Endothelial cell (in vitro differentiated cells): ENCODE results near the gene TMEM229B. TPM values are rescaled to one million over a fixed set of nuclear protein-coding genes. Genes with fewer than 3 reads are reported as not detected.

Experiments
- DNase-seq: peaks from one replicate; pipeline ENCODE4 v3.0.0; 2021; ENCODE audit warnings: low spot score
- H3K27ac Mint-ChIP-seq: one replicate; pipeline ENCODE4 v1.8.0; 2021; ENCODE audit warnings: mixed read lengths, inconsistent platforms; ENCODE audit not compliant: unreplicated experiment
- H3K27me3 Mint-ChIP-seq: one replicate; pipeline ENCODE4 v1.8.0; 2021; ENCODE audit warnings: mild to moderate bottlenecking, moderate library complexity, mixed read lengths, inconsistent platforms; ENCODE audit not compliant: unreplicated experiment
- H3K36me3 Mint-ChIP-seq: one replicate; pipeline ENCODE4 v1.8.0; 2021; ENCODE audit warnings: mild to moderate bottlenecking, low read depth, mixed read lengths, inconsistent platforms; ENCODE audit not compliant: unreplicated experiment
- H3K4me1 Mint-ChIP-seq: one replicate; pipeline ENCODE4 v1.8.0; 2021; ENCODE audit warnings: mild to moderate bottlenecking, mixed read lengths, inconsistent platforms; ENCODE audit not compliant: unreplicated experiment
- H3K4me3 Mint-ChIP-seq: one replicate; pipeline ENCODE4 v1.8.0; 2021; ENCODE audit warnings: mild to moderate bottlenecking, mixed read lengths, inconsistent platforms; ENCODE audit not compliant: unreplicated experiment
- H3K9me3 Mint-ChIP-seq: one replicate; pipeline ENCODE4 v1.8.0; 2021; ENCODE audit warnings: mixed read lengths, inconsistent platforms; ENCODE audit not compliant: unreplicated experiment
- total RNA-seq: library from RNA; stranded (reverse); fragmentation: NEBNext Ultra II Directional; extraction: Animal tissue kit (Norgen Biotek cat#: 25700); gene quantifications from one replicate; pipeline ENCODE4 v1.2.1, GENCODE V29; 2021; ENCODE audit not compliant: unreplicated experiment
- TF ChIP-seq, protein P1 (sequence below): fragments of 200-600 bp; sonication (generic); IDR thresholded peaks from one replicate; pipeline ENCODE4 v1.5.0; 2021; ENCODE audit warnings: antibody characterized with exemption; ENCODE audit not compliant: unreplicated experiment

TMEM229B gene
- total RNA-seq, 1 donor from 2014 or later: 0.08 TPM

GRCh38 chr14:67463900-67464299, 24.6 kb downstream of the TMEM229B start:
- TF ChIP-seq, protein P1, sequence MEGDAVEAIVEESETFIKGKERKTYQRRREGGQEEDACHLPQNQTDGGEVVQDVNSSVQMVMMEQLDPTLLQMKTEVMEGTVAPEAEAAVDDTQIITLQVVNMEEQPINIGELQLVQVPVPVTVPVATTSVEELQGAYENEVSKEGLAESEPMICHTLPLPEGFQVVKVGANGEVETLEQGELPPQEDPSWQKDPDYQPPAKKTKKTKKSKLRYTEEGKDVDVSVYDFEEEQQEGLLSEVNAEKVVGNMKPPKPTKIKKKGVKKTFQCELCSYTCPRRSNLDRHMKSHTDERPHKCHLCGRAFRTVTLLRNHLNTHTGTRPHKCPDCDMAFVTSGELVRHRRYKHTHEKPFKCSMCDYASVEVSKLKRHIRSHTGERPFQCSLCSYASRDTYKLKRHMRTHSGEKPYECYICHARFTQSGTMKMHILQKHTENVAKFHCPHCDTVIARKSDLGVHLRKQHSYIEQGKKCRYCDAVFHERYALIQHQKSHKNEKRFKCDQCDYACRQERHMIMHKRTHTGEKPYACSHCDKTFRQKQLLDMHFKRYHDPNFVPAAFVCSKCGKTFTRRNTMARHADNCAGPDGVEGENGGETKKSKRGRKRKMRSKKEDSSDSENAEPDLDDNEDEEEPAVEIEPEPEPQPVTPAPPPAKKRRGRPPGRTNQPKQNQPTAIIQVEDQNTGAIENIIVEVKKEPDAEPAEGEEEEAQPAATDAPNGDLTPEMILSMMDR: no peak
- no peaks in the 10 kb centered on the region for H3K36me3 Mint-ChIP-seq
- no peaks in the 10 kb centered on the region for H3K9me3 Mint-ChIP-seq
- H3K4me1 Mint-ChIP-seq: no peaks in the 10 kb centered on the region
- H3K27me3 Mint-ChIP-seq: peaks cover 18% of the 10 kb centered on the region
- no peak for DNase-seq
- H3K4me3 Mint-ChIP-seq: no peak overlapping the region
- no peak overlapping the region for H3K27ac Mint-ChIP-seq

GRCh38 chr14:67461996-67462395, 26.5 kb downstream of the TMEM229B start:
- no peak overlapping the region for H3K27ac Mint-ChIP-seq
- DNase-seq: no peak
- no peak overlapping the region for H3K4me3 Mint-ChIP-seq
- H3K4me1 Mint-ChIP-seq: no peaks in the 10 kb centered on the region
- no peaks in the 10 kb centered on the region for H3K9me3 Mint-ChIP-seq
- peaks cover 14% of the 10 kb centered on the region for H3K27me3 Mint-ChIP-seq
- TF ChIP-seq, protein P1: no peak
- H3K36me3 Mint-ChIP-seq: no peaks in the 10 kb centered on the region

DNA sequence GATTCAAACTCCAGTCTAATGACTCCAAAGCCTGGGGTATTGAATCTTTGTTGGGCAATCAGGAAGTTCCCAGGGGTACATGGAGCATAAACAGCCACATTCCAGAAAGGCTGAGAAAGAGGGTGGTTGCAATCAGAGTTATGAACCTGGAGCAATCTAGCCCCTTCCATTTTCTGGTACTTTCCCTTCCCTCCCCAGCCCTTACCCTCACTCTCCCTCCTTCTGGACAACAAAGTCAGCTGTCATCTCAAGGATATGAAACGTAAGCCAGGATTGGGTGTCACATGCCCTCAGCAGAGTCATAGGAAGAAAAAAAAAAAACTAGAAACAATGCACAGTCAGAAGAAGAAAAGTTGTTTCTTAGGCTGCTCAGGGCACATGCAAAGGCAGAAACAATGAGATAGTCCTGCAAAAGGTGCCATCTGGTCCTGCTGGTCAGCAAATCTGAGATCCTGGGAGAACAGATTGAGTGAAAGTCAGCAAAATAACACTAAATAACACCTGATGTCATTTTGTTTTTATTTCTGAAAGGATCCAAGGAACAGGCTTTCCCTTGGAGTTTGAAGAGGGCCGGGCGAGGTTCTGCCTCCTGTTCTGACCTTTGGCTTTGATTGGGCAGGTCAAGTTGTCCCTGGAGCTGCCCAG, 27.1 kb downstream of the TMEM229B start:
- Mint-ChIP-seq H3K4me1 (no peaks in the 10 kb centered on the region), H3K27ac (no peak overlapping the region), H3K36me3 (no peaks in the 10 kb centered on the region), H3K27me3 (peaks cover 12% of the 10 kb centered on the region), H3K4me3 (no peak overlapping the region), H3K9me3 (no peaks in the 10 kb centered on the region)
- TF ChIP-seq, protein P1: no peak
- DNase-seq: no peak

- Mint-ChIP-seq H3K4me1 (no peaks in the 10 kb centered on the region), H3K36me3 (no peaks in the 10 kb centered on the region), H3K4me3 (no peak overlapping the region), H3K27me3 (peaks cover 9% of the 10 kb centered on the region), H3K27ac (no peak overlapping the region), H3K9me3 (no peaks in the 10 kb centered on the region)
- DNase-seq: no peak
- TF ChIP-seq, protein P1: no peak
These were observed 29.2 kb downstream of the TMEM229B start for GRCh38 chr14:67459336-67459735.

GRCh38 chr14:67457782-67458181, 30.7 kb downstream of the TMEM229B start:
- Mint-ChIP-seq H3K27ac (no peak overlapping the region), H3K4me3 (no peak overlapping the region), H3K36me3 (no peaks in the 10 kb centered on the region), H3K27me3 (peaks cover 5% of the 10 kb centered on the region), H3K4me1 (no peaks in the 10 kb centered on the region), H3K9me3 (no peaks in the 10 kb centered on the region)
- no peak for DNase-seq
- TF ChIP-seq, protein P1: no peak
